ENCODE data around the gene CPNE4.

GRCh38 chr3:132014105-132014504 is 20.7 kb downstream of the CPNE4 start:
- TF ChIP-seq SUZ12 (IDR thresholded peaks at IDR 0.05; ENCODE audit: extremely low read depth, insufficient read depth, insufficient read length) (no peak), ZNF274 (IDR thresholded peaks at IDR 0.05; ENCODE audit: low read depth, low read length) (no peak)
